Fibroblast of lung (primary cell): Measurements from ENCODE around the gene CYYR1. TPM values are rescaled to one million over a fixed set of nuclear protein-coding genes. Genes with fewer than 3 reads are reported as not detected.

ENCODE experiments used
- DNase-seq, 2 donors: peaks; one replicate each; pipeline versions ENCODE4 v3.0.0 to v3.0.0-alpha.2; 2010; ENCODE audit warnings: low read depth in 2 of 2
- H2AFZ ChIP-seq: 2 replicates; pipeline ENCODE4 v1.5.1; 2012; ENCODE audit warnings: low read length, control low read depth, inconsistent platforms
- H3K27ac ChIP-seq: 2 replicates; pipeline ENCODE4 v1.5.1; 2011; ENCODE audit warnings: low read length, control low read depth; ENCODE audit not compliant: insufficient read depth
- H3K27me3 ChIP-seq: 2 replicates; pipeline ENCODE4 v1.5.1; 2011; ENCODE audit warnings: mild to moderate bottlenecking, low read length; ENCODE audit not compliant: control insufficient read depth, insufficient read depth
- H3K36me3 ChIP-seq: 2 replicates; pipeline ENCODE4 v1.5.1; 2011; ENCODE audit warnings: low read length; ENCODE audit not compliant: control insufficient read depth, insufficient read depth
- H3K4me1 ChIP-seq: 2 replicates; pipeline ENCODE4 v1.5.1; 2011; ENCODE audit warnings: low read length; ENCODE audit not compliant: control insufficient read depth, insufficient read depth; ENCODE audit errors: extremely low read depth
- H3K4me2 ChIP-seq: 2 replicates; pipeline ENCODE4 v1.5.1; 2011; ENCODE audit warnings: low read length, control low read depth; ENCODE audit not compliant: insufficient read depth; ENCODE audit errors: extremely low read depth
- H3K4me3 ChIP-seq, 4 experiments: fragments of 200-600 bp in 1 of 4; sonication (generic) in 1 of 4; replicated peaks in 1 of 4; 2 replicates each; pipeline ENCODE4 v1.5.1; 2011 to 2016; ENCODE audit warnings: low read length in 4 of 4, low read depth in 3 of 4, mild to moderate bottlenecking in 3 of 4, control low read depth in 2 of 4, inconsistent platforms in 1 of 4, mixed read lengths in 1 of 4; ENCODE audit not compliant: insufficient read depth in 1 of 4; ENCODE audit errors: control extremely low read depth in 1 of 4
- H3K79me2 ChIP-seq: 2 replicates; pipeline ENCODE4 v1.5.1; 2012; ENCODE audit warnings: mild to moderate bottlenecking, low read length, inconsistent platforms; ENCODE audit not compliant: control insufficient read depth, insufficient read depth
- H3K9ac ChIP-seq: 2 replicates; pipeline ENCODE4 v1.5.1; 2011; ENCODE audit warnings: mild to moderate bottlenecking, low read length, control low read depth; ENCODE audit not compliant: insufficient read depth
- H3K9me3 ChIP-seq: 2 replicates; pipeline ENCODE4 v1.5.1; 2012; ENCODE audit warnings: low read depth, low read length; ENCODE audit not compliant: control insufficient read depth, insufficient read depth
- H4K20me1 ChIP-seq: 2 replicates; pipeline ENCODE4 v1.5.1; 2011; ENCODE audit warnings: low read length; ENCODE audit not compliant: control insufficient read depth, insufficient read depth; ENCODE audit errors: extremely low read depth
- CTCF ChIP-seq, 2 donors: IDR thresholded peaks in 1 of 2; conservative IDR thresholded peaks in 1 of 2; 1 replicate in 1 of 2; 2 replicates in 1 of 2; pipeline ENCODE4 v1.5.1; 2011 to 2012; ENCODE audit warnings: low read length in 2 of 2, control low read depth in 1 of 2, inconsistent platforms in 1 of 2, low read depth in 1 of 2, mild to moderate bottlenecking in 1 of 2
- EZH2 ChIP-seq: IDR thresholded peaks from 2 replicates; pipeline ENCODE4 v1.5.1; 2012; ENCODE audit warnings: low read length, control low read depth, mild to moderate bottlenecking; ENCODE audit errors: missing control alignments
- polyA plus RNA-seq, 2 donors: library from polyadenylated mRNA; depleted of rRNA in 1 of 2; stranded (reverse) in 1 of 2; unstranded in 1 of 2; fragments of >200 nt; gene quantifications; 2 replicates each; pipeline ENCODE4 v1.2.1, GENCODE V29; 2011 to 2012; ENCODE audit warnings: missing spikeins in 1 of 2
- total RNA-seq: library from RNA; depleted of rRNA; stranded (reverse); fragments of >200 nt; gene quantifications from 2 replicates; pipeline ENCODE4 v1.2.1, GENCODE V29; 2014

CYYR1 gene
- total and polyA plus RNA-seq, 2 donors (not counting 1 experiment from before 2014, with no cell fraction given) = 0.17 TPM; not detected in 1

DNA sequence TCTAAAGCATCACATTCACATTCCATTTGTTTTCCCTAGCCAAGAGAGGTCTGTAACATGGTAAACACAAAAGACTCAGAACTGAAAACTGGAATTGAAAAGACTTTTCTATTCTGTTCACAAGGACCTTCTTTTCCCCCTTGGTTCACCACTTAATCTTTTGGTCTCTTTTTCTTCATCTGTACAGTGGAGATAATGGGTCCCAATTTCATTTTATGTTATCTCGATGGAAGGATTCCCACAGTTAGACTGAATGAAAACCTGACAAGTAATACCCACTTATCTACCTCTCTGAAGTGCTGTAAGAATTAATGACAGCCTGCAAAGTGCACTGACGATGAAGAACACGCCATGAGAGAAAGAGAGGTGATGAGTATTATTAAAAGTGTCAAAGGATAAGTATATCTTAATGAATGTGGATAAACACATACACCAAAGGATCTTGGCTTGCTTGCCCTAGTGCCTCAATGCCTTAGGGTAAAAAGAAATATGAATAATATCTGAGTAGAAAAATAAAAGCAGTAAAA lies 71.5 kb downstream of the CYYR1 start:
- Histone ChIP-seq H3K79me2 (no peaks in the 10 kb centered on the region), H3K9me3 (no peaks in the 10 kb centered on the region), H3K4me1 (no peaks in the 10 kb centered on the region), H2AFZ (no peak overlapping the region), H4K20me1 (no peaks in the 10 kb centered on the region), H3K4me3 (no peak overlapping the region), H3K9ac (no peak overlapping the region), H3K27ac (no peak overlapping the region), H3K4me2 (no peak overlapping the region), H3K27me3 (no peaks in the 10 kb centered on the region), H3K36me3 (no peaks in the 10 kb centered on the region)
- no peak for DNase-seq
- no peak for TF ChIP-seq CTCF (conservative IDR thresholded peaks at IDR 0.05 in 1 of 2, IDR thresholded peaks at IDR 0.05 in 1 of 2; ENCODE audit: low read depth in 1 of 2, low read length in 2 of 2)
- TF ChIP-seq EZH2 = no peak

- Histone ChIP-seq H3K36me3 (no peaks in the 10 kb centered on the region), H3K9me3 (no peaks in the 10 kb centered on the region), H4K20me1 (no peaks in the 10 kb centered on the region), H3K4me3 (no peak overlapping the region), H3K4me2 (no peak overlapping the region), H3K27ac (no peak overlapping the region), H3K79me2 (no peaks in the 10 kb centered on the region), H3K4me1 (no peaks in the 10 kb centered on the region), H3K9ac (no peak overlapping the region), H3K27me3 (no peaks in the 10 kb centered on the region), H2AFZ (no peak overlapping the region)
- no peak for DNase-seq
- TF ChIP-seq EZH2 (no peak), CTCF (conservative IDR thresholded peaks at IDR 0.05 in 1 of 2, IDR thresholded peaks at IDR 0.05 in 1 of 2; ENCODE audit: low read depth in 1 of 2, low read length in 2 of 2) (no peak)
Observed at GRCh38 chr21:26499495-26499894, 73.6 kb downstream of the CYYR1 start.

GRCh38 chr21:26495283-26495849 lies 77.7 kb downstream of the CYYR1 start:
- H3K36me3 ChIP-seq = no peaks in the 10 kb centered on the region
- TF ChIP-seq CTCF (conservative IDR thresholded peaks at IDR 0.05 in 1 of 2, IDR thresholded peaks at IDR 0.05 in 1 of 2; ENCODE audit: low read depth in 1 of 2, low read length in 2 of 2) (no peak), EZH2 (no peak)
- no peak for DNase-seq

More at GRCh38 chr21:26495283-26495849, 77.7 kb downstream of the CYYR1 start:
- Histone ChIP-seq H3K79me2 (no peaks in the 10 kb centered on the region), H3K27ac (no peak overlapping the region), H3K4me2 (no peak overlapping the region), H2AFZ (no peak overlapping the region), H3K4me3 (no peak overlapping the region), H3K27me3 (no peaks in the 10 kb centered on the region), H3K4me1 (no peaks in the 10 kb centered on the region), H3K9me3 (no peaks in the 10 kb centered on the region), H3K9ac (no peak overlapping the region), H4K20me1 (no peaks in the 10 kb centered on the region)
